Skeletal muscle cell (primary cell): Measurements from ENCODE around the gene BTG3.

Experiments used
- DNase-seq: peaks from one replicate; pipeline ENCODE4 v3.0.0-alpha.2; 2010; ENCODE audit warnings: low read depth
- H3K4me3 ChIP-seq: 2 replicates; pipeline ENCODE4 v1.5.1; 2011; ENCODE audit warnings: low read depth, mild to moderate bottlenecking, control low read depth, low read length, moderate library complexity

Gene BTG3

GRCh38 chr21:17597680-17598079, 15.0 kb downstream of the BTG3 start:
- DNase-seq: no peak
- H3K4me3 ChIP-seq: no peak overlapping the region

DNA sequence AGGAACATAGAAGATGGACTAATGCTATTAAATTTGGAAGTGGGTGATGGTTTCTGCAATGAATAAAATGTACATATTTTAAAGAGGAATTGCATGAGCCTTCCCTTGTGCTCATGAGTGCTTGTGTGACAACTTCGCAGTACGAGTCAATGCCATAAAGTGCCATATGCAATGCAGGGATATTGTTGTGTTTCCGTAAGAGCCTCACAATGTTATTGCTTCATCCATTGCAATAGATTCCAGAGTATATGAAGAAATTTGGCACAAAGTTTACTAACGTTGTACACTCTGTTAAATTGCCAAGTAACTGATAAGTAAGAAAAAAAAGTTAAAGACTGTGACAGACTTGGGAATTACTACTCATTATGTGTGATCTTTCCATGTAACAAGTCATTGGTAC, 22.3 kb downstream of the BTG3 start:
- peak; percentile 43 for DNase-seq
- no peak overlapping the region for H3K4me3 ChIP-seq

GRCh38 chr21:17585875-17586450, 26.7 kb downstream of the BTG3 start:
- DNase-seq: no peak
- no peak overlapping the region for H3K4me3 ChIP-seq

DNA sequence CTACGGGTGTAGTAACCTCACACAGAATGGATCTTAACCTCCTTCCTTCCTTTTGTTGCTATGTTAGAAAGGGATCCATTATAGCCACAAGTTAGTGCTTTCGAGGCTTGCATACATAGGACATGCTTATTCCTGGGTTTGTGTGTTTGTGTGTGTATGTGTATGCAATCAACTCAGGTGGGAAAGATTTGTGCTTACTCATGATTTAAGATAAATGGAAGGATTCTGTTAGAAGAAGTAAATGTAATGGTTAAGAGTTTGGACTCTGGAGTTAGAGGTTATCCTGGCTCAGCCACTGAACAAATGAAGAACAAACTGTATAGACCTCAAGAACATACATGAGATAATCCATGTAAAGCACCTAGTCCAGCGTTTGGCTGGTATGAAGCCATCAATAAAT, 28.8 kb downstream of the BTG3 start:
- no peak for DNase-seq
- no peak overlapping the region for H3K4me3 ChIP-seq

DNA sequence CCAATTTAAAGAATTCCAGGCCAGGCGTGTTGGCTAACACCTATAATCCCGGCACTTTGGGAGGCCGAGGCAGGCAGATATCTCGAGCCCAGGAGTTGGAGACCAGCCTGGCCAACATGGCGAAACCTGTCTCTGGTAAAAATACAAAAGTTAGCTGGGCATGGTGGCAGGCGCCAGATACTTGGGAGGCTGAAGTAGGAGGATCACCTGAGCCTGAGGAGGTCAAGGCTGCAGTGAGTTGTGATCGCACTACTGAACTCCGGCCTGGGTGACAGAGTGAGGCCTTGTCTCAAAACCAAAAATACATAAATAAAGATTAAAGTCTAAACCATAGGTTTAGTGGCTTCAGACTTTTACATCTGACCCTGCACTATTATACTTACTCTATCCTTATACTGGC, 32.4 kb downstream of the BTG3 start:
- DNase-seq: no peak
- no peak overlapping the region for H3K4me3 ChIP-seq

- DNase-seq: no peak
- H3K4me3 ChIP-seq: no peak overlapping the region
Observed at GRCh38 chr21:17578876-17579275, 33.8 kb downstream of the BTG3 start.

GRCh38 chr21:17578162-17578561, 34.5 kb downstream of the BTG3 start:
- DNase-seq: no peak

DNA sequence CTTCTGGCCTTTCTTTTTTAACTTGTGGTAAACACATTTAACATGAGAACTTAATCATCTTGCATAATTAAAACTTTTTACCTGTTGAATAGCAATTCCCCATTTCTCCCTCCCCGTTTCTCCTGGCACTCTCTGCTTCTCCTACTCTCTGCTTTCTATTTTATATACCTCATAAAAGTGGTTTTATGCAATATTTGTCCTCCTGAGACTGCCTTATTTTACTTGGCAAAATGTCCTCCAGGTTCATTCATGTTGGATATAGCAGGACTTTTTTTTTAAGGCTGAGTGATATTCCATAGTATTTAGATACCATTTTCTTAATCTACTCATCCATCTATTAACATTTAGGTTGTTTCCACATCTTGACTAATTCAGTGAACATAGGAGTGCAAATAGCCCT, 35.0 kb downstream of the BTG3 start:
- no peak for DNase-seq
- H3K4me3 ChIP-seq: no peak overlapping the region

More at GRCh38 chr21:17578162-17578561, 34.5 kb downstream of the BTG3 start:
- no peak overlapping the region for H3K4me3 ChIP-seq

DNA sequence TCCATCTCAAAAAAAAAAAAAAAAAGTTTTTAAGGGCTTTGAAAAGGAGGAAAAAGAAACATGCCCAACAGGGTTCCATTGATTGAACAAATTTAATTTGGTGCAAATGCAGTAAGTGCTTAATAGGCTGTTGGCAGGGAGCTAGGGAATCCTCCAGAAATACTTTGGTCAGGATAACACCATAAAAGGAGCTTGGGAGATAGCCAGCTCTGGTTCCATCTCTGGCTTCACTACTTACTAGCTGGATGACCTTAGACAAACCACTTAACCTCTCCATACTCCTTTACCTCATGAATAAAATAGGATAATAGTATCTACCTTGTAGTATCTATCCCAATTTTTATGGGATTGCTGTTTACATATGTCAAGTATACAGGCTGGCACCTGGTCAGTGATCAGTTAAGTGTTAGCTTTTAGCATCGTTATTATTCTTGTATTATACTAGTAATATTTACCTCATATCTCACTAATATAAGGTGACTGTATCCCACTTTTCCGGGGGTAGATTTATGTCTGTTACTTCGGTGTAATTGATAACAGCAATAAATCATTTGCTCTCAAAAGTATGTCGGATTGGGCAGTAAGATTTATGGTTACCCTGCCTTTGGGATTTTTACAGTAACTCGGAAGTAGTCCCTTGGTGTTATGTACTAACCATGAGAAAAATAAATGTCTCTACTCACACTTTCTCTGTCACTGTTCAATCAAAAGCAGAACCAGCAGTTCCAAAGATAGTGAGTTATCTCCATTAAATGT, 36.4 kb downstream of the BTG3 start:
- no peak overlapping the region for H3K4me3 ChIP-seq
- DNase-seq: no peak

- no peak for DNase-seq
- H3K4me3 ChIP-seq: no peak overlapping the region
Observed at GRCh38 chr21:17575076-17575475, 37.6 kb downstream of the BTG3 start.

DNA sequence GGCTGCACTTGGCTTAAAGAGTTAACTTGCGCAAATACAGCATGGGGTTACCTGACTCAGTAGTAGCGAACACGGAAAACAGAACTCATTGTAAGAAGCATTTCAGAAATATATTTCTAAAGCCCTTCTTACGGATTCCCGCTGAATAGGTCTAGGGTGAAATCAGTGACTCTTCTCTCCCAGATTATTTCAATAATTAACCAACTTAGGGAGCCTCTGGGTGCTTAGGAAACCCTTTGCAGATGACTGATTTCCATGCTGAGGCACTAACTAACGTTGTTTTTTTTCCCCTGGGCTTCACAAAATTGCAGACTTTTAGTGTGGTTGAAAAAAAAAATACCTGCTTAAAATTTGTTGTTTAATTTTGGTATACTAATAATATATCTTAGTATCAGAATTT, 40.3 kb downstream of the BTG3 start:
- DNase-seq: no peak

DNA sequence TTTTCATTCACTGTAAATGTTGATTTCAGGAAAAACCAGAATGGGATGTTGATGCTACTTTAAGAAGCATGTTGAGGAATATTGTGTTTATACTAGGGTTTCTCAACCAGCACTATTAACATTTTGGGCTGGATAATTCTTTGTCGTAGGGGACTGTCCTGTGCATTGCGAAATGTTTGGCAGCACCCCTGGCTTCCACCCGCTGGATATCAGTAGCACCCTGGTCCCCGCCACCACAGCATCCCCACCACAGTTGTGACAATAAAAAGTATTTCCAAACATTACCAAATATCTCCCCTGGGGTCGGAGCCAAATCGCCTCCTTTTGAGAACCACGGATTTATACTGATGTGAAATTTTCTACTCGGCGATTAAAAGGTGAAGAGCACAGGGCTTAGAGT, 41.9 kb downstream of the BTG3 start:
- no peak for DNase-seq
- H3K4me3 ChIP-seq: no peak overlapping the region

More for the DNA sequence above, 40.3 kb downstream of the BTG3 start:
- no peak overlapping the region for H3K4me3 ChIP-seq

- no peak overlapping the region for H3K4me3 ChIP-seq
- no peak for DNase-seq
Observed at GRCh38 chr21:17560377-17561025, 52.2 kb downstream of the BTG3 start.

DNA sequence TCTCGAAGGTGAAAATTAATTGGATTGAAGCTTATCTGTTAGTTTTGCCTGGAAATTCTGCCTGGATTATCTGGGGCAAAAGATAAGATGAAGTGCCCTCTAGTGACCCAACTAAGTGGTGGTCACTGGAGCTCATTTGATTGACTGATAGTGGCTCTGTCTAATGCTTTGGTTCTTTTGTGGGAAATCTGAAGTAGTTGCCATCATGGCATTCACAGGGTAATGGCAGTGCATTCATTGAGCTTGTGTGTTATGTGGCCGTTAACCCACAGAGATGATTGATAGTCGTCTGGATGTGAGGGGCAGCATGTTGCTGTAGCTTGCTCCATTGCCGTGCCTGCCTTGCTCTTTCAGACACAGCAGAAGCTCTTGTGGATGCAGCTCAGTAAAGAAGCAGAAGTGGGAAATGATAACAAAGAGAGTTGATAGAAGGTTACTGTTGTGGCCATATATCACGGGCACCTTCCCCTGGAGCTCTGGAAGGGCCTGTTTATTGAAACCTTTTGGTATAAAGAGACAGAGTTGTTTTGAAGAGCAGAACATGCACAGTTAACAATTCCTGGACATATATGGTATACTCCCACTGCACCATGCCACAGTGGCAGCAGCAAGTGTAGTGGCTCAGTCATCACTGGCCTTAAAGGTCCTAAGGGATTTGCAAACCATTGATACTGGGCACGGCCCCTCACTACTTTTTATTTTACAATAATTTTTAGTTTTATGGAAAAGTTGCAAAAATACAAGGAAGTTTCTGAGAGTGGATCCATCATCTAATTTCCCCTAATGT, 57.8 kb downstream of the BTG3 start:
- DNase-seq: no peak
- H3K4me3 ChIP-seq: no peak overlapping the region

DNA sequence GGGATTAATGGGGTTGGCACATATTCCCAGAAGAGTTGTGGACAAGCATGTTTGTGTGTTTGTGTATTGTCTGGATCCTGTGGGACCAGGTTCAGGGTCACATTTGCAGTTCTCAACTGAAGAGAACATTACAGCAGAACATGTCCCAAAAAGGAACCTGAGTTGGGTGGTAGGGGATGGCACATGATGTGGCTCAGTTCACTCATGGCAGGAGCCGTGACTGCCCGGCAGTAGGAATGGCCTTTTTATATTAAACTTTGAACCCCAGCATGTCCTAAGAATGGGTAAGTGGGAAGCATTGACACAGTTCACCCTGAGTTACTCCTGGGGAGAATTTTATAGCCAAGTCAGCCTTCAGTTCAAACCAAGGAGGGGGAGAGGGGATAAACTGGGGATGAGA, 58.6 kb downstream of the BTG3 start:
- DNase-seq: no peak
- H3K4me3 ChIP-seq: no peak overlapping the region

DNA sequence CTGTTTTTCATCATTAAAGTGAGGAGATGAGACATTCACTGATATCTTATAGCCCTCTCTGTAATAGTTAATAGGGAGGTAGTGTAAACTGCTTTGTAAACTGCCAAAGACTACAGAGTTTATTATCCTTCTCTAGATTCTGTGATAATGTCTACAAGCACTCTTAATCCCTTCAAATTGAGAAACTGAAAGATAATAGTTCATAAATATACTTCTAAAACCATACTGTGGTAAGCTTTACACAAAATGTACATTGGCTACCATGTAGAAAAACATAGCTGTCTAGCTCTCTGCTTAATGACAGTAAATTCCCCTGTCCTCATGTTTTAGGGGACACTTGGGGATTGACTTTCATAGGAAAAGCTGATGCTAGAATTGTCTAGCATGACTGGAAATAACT, 60.3 kb downstream of the BTG3 start:
- no peak for DNase-seq
- H3K4me3 ChIP-seq: no peak overlapping the region

DNA sequence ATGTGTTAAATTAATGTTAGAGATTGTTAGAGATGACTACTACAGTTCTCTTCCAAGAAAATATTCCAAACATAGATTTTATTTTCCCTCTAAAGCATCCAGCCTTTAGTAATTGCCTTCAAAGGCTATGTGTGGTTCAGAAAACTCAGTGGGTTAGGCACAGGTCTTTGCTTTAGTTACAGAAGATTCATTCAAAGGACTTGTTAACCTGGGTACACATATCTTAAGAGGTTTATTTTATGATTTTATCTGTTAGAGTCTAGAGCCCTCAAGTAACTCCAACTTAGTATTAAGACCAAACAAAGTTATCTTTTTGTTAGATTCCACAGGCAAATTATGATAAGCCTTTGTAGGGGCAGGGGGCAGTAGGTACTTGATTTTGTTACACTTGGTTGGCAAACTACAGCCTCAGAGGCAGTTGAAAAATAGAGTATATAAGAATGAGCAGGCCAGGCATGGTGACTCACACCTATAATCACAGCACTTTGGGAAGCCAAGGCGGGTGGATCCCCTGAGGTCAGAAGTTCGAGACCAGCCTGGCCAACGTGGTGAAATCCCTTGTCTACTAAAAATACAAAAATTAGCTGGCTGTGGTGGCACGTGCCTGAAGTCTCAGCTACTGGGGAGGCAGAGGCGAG, 61.9 kb downstream of the BTG3 start:
- no peak overlapping the region for H3K4me3 ChIP-seq
- no peak for DNase-seq

GRCh38 chr21:17548262-17548661, 64.4 kb downstream of the BTG3 start:
- no peak for DNase-seq
- H3K4me3 ChIP-seq: no peak overlapping the region

DNA sequence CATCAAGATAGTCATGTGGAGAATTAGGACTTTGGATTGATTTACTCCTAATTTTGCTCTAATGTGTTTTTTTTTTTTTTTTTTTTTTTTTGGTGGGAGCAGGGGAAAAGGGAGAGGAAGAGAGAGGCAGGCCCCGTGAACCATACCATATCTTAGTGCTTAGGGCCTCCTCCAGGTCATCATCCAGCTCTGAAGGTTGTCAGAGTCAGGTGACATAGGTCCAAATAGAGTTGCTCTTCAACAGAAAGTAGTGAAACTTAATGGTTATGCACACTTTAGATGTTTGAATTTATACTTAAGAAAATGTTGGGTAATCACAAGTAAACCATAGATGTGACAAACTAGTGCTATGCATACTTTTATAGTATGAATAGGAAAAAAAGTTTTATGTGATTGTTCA, 67.7 kb downstream of the BTG3 start:
- DNase-seq: no peak
- H3K4me3 ChIP-seq: no peak overlapping the region
